ENCODE measurements around the gene PYGO2. TPM values are rescaled to one million over a fixed set of nuclear protein-coding genes. Genes with fewer than 3 reads are reported as not detected.

The PYGO2 gene
- polyA plus RNA-seq, 1 donor (not counting 4 experiments of a cell fraction or from before 2014, with no cell fraction given), result 15.1 TPM

- no peak overlapping the region for H2AFZ ChIP-seq (ENCODE audit: control insufficient read depth, low read length)
- DNase-seq (ENCODE audit: low read depth, low spot score) (no peak), FAIRE-seq (no peak)
- no peaks in the 10 kb centered on the region for H3K9me3 ChIP-seq (ENCODE audit: control insufficient read depth, low read depth, low read length)
- TF ChIP-seq EZH2 (IDR thresholded peaks at IDR 0.05; ENCODE audit: low read length), result no peak
- TF ChIP-seq, protein P1, sequence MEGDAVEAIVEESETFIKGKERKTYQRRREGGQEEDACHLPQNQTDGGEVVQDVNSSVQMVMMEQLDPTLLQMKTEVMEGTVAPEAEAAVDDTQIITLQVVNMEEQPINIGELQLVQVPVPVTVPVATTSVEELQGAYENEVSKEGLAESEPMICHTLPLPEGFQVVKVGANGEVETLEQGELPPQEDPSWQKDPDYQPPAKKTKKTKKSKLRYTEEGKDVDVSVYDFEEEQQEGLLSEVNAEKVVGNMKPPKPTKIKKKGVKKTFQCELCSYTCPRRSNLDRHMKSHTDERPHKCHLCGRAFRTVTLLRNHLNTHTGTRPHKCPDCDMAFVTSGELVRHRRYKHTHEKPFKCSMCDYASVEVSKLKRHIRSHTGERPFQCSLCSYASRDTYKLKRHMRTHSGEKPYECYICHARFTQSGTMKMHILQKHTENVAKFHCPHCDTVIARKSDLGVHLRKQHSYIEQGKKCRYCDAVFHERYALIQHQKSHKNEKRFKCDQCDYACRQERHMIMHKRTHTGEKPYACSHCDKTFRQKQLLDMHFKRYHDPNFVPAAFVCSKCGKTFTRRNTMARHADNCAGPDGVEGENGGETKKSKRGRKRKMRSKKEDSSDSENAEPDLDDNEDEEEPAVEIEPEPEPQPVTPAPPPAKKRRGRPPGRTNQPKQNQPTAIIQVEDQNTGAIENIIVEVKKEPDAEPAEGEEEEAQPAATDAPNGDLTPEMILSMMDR (optimal IDR thresholded peaks at IDR 0.05 in 1 of 3, IDR thresholded peaks at IDR 0.05 in 1 of 3, conservative IDR thresholded peaks at IDR 0.05 in 1 of 3; ENCODE audit: extremely low read depth in 1 of 3, insufficient read depth in 2 of 3, low read length in 3 of 3), result no peak
- H3K79me2 ChIP-seq (ENCODE audit: control insufficient read depth, insufficient read depth, low read length), result peaks cover 50% of the 10 kb centered on the region
- no peak overlapping the region for H3K4me2 ChIP-seq (ENCODE audit: control insufficient read depth, extremely low read depth, insufficient read depth, low read depth, low read length)
- H3K4me1 ChIP-seq (ENCODE audit: control insufficient read depth, extremely low read depth, insufficient read depth, low read length), result peaks cover 31% of the 10 kb centered on the region
- H3K27ac ChIP-seq (ENCODE audit: control insufficient read depth, insufficient read depth, low read length), result no peak overlapping the region
- dilution Hi-C loops (cut with MboI; ENCODE audit: extremely low pct_ligation_motif_present, low sequenced_read_pairs), result no loop called here
- H3K9me1 ChIP-seq (ENCODE audit: control insufficient read depth, extremely low read depth, insufficient read depth, low read length), result no peaks in the 10 kb centered on the region
- peaks cover 35 to 55% of the 10 kb centered on the region in 2 experiments for H3K36me3 ChIP-seq (ENCODE audit: control insufficient read depth in 2 of 2, extremely low read depth in 1 of 2, insufficient read depth in 2 of 2, low read length in 2 of 2)
- H3K4me3 ChIP-seq (ENCODE audit: control insufficient read depth in 2 of 3, extremely low read depth in 1 of 3, insufficient read depth in 2 of 3, low read depth in 1 of 3, low read length in 3 of 3), result no peak overlapping the region
- H4K20me1 ChIP-seq (ENCODE audit: control insufficient read depth, extremely low read depth, insufficient read depth, low read length), result no peaks in the 10 kb centered on the region
- no peaks in the 10 kb centered on the region for H3K27me3 ChIP-seq (ENCODE audit: control insufficient read depth, extremely low read depth, insufficient read depth, low read length)
- no peak overlapping the region for H3K9ac ChIP-seq (ENCODE audit: control insufficient read depth, extremely low read depth, insufficient read depth, low read length)
Observed at GRCh38 chr1:154963643-154964042, 2.1 kb upstream of the PYGO2 start.

GRCh38 chr1:154962795-154963330 lies 1.3 kb upstream of the PYGO2 start:
- peaks cover 23% of the 10 kb centered on the region for H3K4me1 ChIP-seq (ENCODE audit: control insufficient read depth, extremely low read depth, insufficient read depth, low read length)
- TF ChIP-seq, protein P1 (optimal IDR thresholded peaks at IDR 0.05 in 1 of 3, IDR thresholded peaks at IDR 0.05 in 1 of 3, conservative IDR thresholded peaks at IDR 0.05 in 1 of 3; ENCODE audit: extremely low read depth in 1 of 3, insufficient read depth in 2 of 3, low read length in 3 of 3), result no peak
- TF ChIP-seq EZH2 (IDR thresholded peaks at IDR 0.05; ENCODE audit: low read length), result no peak
- no peaks in the 10 kb centered on the region for H3K9me3 ChIP-seq (ENCODE audit: control insufficient read depth, low read depth, low read length)
- no peaks in the 10 kb centered on the region for H4K20me1 ChIP-seq (ENCODE audit: control insufficient read depth, extremely low read depth, insufficient read depth, low read length)
- H3K4me3 ChIP-seq (ENCODE audit: control insufficient read depth in 2 of 3, extremely low read depth in 1 of 3, insufficient read depth in 2 of 3, low read depth in 1 of 3, low read length in 3 of 3), result peak overlapping the region in 2 of 3 experiments; percentile 70 to 90
- no peak overlapping the region for H2AFZ ChIP-seq (ENCODE audit: control insufficient read depth, low read length)
- H3K27ac ChIP-seq (ENCODE audit: control insufficient read depth, insufficient read depth, low read length), result no peak overlapping the region
- peak overlapping the region; percentile 87 for H3K9ac ChIP-seq (ENCODE audit: control insufficient read depth, extremely low read depth, insufficient read depth, low read length)
- peaks cover 44% of the 10 kb centered on the region for H3K79me2 ChIP-seq (ENCODE audit: control insufficient read depth, insufficient read depth, low read length)
- dilution Hi-C loops (cut with MboI; ENCODE audit: extremely low pct_ligation_motif_present, low sequenced_read_pairs), result no loop called here
- H3K4me2 ChIP-seq (ENCODE audit: control insufficient read depth, extremely low read depth, insufficient read depth, low read depth, low read length), result peak overlapping the region; percentile 100
- H3K9me1 ChIP-seq (ENCODE audit: control insufficient read depth, extremely low read depth, insufficient read depth, low read length), result no peaks in the 10 kb centered on the region
- H3K36me3 ChIP-seq (ENCODE audit: control insufficient read depth in 2 of 2, extremely low read depth in 1 of 2, insufficient read depth in 2 of 2, low read length in 2 of 2), result peaks cover 36 to 55% of the 10 kb centered on the region in 2 experiments
- H3K27me3 ChIP-seq (ENCODE audit: control insufficient read depth, extremely low read depth, insufficient read depth, low read length), result no peaks in the 10 kb centered on the region
- DNase-seq (ENCODE audit: low read depth, low spot score) (no peak), FAIRE-seq (no peak)
